Adipocyte (in vitro differentiated cells): ENCODE data around the gene ARL13A.
"Not testable (repeated sequence)": the region's sequence is repeated elsewhere in the genome, so short reads cannot be mapped to it uniquely, and the experiment has no call there.

Experiments used
- DNase-seq: peaks from one replicate; pipeline ENCODE4 v3.0.0-alpha.2; 2015; ENCODE audit warnings: low read depth
- H3K27me3 ChIP-seq: replicated peaks from 2 replicates; pipeline ENCODE4 v1.7.0; 2013; ENCODE audit warnings: mild to moderate bottlenecking, low read length, moderate library complexity; ENCODE audit not compliant: control insufficient read depth, insufficient read depth
- H3K36me3 ChIP-seq: 2 replicates; pipeline ENCODE4 v1.7.0; 2013; ENCODE audit warnings: low read length, mild to moderate bottlenecking, moderate library complexity; ENCODE audit not compliant: control insufficient read depth, insufficient read depth, severe bottlenecking
- H3K4me1 ChIP-seq: 2 replicates; pipeline ENCODE4 v1.7.0; 2013; ENCODE audit warnings: mild to moderate bottlenecking, low read length, moderate library complexity; ENCODE audit not compliant: control insufficient read depth, insufficient read depth
- H3K4me3 ChIP-seq: 2 replicates; pipeline ENCODE4 v1.7.0; 2013; ENCODE audit warnings: mild to moderate bottlenecking, low read length, moderate library complexity
- H3K9ac ChIP-seq: 2 replicates; pipeline ENCODE4 v1.7.0; 2013; ENCODE audit warnings: mild to moderate bottlenecking, low read length, moderate library complexity
- H3K9me3 ChIP-seq: 2 replicates; pipeline ENCODE4 v1.7.0; 2013; ENCODE audit warnings: mild to moderate bottlenecking, low read length, moderate library complexity; ENCODE audit not compliant: control insufficient read depth

ARL13A gene

DNA sequence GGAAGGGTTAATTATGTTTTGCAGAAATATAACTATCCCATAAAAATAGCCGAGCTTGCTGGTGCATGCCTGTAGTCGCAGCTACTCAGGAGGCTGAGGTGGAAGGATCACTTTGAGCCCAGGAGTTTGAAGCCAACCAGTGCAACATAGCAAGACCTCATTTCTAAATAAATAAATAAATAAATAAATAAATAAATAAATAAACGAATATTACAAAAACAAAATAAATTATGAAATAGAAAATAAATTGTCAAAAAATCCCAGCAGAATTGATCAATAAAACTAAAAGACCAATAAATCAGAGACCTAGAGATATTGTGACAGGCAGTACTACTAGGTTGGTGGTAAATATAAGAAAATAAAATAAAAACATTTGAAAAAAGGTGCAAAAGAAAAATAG is 6.7 kb upstream of the ARL13A start:
- Histone ChIP-seq H3K9ac (no peak overlapping the region), H3K4me3 (no peak overlapping the region), H3K27me3 (peaks cover 4% of the 10 kb centered on the region), H3K4me1 (peaks cover 7% of the 10 kb centered on the region), H3K9me3 (peaks cover 3% of the 10 kb centered on the region), H3K36me3 (no peaks in the 10 kb centered on the region)
- DNase-seq: no peak

DNA sequence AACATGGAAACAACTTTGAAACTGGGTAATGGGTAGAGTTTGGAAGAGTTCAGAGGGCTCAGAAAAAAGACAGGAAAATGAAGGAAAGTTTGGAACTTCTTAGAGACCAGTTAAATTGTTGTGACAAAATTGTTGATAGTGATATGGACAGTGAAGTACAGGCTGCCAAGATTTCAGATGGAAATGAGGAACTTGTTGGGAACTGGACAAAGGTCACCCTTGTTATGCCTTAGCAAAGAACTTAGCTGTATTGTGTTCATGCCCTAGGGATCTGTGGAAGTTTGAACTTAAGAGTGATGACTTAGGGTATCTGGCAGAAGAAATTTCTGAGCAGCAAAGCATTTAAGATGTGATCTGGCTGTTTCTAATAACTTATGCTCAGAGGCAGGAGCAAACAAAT is 5.1 kb upstream of the ARL13A start:
- H3K4me3 ChIP-seq: no peak overlapping the region
- no peak overlapping the region for H3K9ac ChIP-seq
- no peak for DNase-seq
- peaks cover 4% of the 10 kb centered on the region for H3K27me3 ChIP-seq
- H3K4me1 ChIP-seq: peaks cover 7% of the 10 kb centered on the region
- peaks cover 3% of the 10 kb centered on the region for H3K9me3 ChIP-seq
- H3K36me3 ChIP-seq: no peaks in the 10 kb centered on the region

DNA sequence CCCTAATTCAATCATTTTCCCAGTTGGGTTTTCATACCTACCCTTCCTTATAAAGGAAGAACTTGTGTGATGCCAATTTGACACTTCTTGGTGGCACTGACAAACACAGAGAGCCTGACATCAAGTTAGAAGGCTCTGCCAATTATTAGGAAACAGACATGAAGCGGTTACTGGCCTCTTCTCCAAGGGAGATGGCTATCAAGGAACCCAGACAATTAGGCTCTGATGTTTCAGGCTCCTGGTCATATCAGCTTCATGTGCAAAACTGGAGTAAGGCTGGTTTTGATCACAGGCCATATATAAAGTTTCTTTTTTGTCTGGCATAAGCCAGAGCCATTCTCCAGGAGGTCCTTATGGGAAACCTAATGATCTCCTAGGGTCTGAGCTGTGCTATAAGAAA is 428 bp downstream of the ARL13A start:
- no peak for DNase-seq
- peaks cover 3% of the 10 kb centered on the region for H3K27me3 ChIP-seq
- H3K4me1 ChIP-seq: no peaks in the 10 kb centered on the region
- peaks cover 3% of the 10 kb centered on the region for H3K9me3 ChIP-seq
- no peaks in the 10 kb centered on the region for H3K36me3 ChIP-seq
- H3K9ac ChIP-seq: no peak overlapping the region
- H3K4me3 ChIP-seq: no peak overlapping the region

DNA sequence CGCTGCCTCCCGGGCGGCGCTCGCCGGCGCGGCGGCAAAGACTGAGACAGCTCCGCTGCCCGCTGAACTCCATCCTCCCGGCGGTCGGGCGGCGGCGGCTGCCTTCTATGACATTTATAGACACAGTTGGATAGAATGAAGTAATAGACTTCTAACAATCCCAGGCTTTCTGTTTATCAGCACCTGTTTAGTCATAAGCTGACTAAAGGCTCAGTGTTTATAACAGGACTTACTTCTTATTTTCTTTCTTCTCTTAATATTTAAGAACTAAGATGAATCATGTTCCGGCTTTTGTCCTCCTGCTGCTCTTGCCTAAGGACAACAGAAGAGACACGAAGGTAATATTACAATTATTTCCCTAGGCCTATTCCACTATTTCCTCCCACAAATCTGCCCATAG is 3.9 kb downstream of the ARL13A start:
- no peak overlapping the region for H3K4me3 ChIP-seq
- no peaks in the 10 kb centered on the region for H3K4me1 ChIP-seq
- H3K9ac ChIP-seq: no peak overlapping the region
- DNase-seq: peak; percentile 10
- H3K9me3 ChIP-seq: peaks cover 4% of the 10 kb centered on the region
- no peaks in the 10 kb centered on the region for H3K27me3 ChIP-seq
- H3K36me3 ChIP-seq: no peaks in the 10 kb centered on the region

DNA sequence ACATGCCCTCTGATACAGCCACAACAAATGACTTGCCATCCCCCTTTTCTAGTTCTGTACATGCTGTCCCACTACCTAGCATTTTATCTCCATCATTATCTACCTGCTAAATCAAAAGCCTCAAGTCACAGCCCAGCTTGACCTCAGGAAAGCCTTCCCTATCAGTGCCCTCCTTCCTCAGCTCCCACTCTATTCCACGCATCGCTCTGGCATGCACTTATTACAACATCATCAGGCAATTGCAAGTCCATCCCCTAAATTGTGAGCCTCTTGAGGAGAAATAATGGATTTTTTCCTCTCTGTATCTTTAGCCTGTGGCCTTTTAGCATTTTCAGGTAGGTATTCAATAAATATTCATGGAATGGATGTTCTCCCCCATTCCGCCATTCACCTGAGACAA is 5.7 kb downstream of the ARL13A start:
- Histone ChIP-seq H3K9ac (no peak overlapping the region), H3K4me3 (no peak overlapping the region), H3K27me3 (no peaks in the 10 kb centered on the region), H3K9me3 (peaks cover 16% of the 10 kb centered on the region), H3K36me3 (no peaks in the 10 kb centered on the region), H3K4me1 (no peaks in the 10 kb centered on the region)
- DNase-seq: no peak

DNA sequence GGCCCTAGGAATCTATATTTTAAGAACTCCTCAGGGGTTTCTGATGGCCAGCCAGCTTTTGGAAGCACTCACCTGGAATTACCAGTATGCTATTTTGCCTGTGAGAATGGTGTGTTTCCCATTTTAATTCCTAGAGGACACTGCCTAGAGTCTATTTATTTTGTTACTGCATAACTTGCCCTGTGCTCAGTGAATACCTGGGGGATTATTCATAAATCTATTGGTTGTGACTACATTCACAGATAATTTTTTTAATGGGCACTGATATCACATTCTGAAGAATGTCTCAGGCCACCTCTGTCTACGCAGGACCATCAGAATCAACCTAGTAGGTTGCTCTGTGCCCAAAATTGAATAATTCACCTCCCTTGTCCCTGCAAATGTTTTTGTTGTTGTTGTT is 6.7 kb downstream of the ARL13A start:
- no peak for DNase-seq
- H3K36me3 ChIP-seq: no peaks in the 10 kb centered on the region
- H3K4me3 ChIP-seq: no peak overlapping the region
- H3K4me1 ChIP-seq: no peaks in the 10 kb centered on the region
- peaks cover 16% of the 10 kb centered on the region for H3K9me3 ChIP-seq
- no peaks in the 10 kb centered on the region for H3K27me3 ChIP-seq
- no peak overlapping the region for H3K9ac ChIP-seq

DNA sequence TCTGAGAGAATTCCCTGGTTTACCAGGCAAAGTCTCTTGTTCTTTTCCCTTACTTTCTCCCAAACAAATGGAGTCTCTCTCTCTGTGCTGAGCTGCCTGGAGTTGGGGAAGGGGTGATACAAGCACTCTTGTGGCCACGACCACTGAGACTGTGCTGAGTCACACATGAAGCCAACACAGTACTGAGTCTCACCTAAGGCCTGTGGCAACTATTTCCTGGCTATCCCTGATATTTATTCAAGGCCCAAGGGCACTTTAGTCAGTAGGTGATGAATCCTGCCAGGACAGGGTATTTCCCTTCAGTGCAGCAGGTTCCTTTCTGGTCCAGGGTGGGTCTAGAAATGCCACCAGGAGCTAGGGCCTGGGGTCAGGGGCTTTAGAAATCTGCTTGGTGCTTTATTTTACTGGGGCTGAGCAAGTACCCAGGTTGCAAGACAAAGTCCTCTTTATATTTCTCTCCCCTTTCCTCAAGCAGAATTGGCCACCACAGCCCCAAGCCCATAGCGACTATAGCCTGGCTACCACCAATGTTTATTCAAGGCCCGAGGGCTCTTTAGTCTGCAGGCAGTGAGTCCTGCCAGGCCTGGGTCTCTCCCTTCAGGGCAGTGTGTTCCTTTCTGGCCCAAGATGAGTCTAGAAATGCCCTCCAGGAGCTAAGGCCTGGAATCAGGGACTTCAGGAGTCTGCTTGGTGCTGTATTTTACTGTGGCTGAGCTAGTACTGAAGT is 10.5 kb downstream of the ARL13A start:
- no peaks in the 10 kb centered on the region for H3K36me3 ChIP-seq
- no peak overlapping the region for H3K4me3 ChIP-seq
- no peaks in the 10 kb centered on the region for H3K27me3 ChIP-seq
- H3K9ac ChIP-seq: no peak overlapping the region
- no peak for DNase-seq
- no peaks in the 10 kb centered on the region for H3K4me1 ChIP-seq
- H3K9me3 ChIP-seq: peaks cover 16% of the 10 kb centered on the region

DNA sequence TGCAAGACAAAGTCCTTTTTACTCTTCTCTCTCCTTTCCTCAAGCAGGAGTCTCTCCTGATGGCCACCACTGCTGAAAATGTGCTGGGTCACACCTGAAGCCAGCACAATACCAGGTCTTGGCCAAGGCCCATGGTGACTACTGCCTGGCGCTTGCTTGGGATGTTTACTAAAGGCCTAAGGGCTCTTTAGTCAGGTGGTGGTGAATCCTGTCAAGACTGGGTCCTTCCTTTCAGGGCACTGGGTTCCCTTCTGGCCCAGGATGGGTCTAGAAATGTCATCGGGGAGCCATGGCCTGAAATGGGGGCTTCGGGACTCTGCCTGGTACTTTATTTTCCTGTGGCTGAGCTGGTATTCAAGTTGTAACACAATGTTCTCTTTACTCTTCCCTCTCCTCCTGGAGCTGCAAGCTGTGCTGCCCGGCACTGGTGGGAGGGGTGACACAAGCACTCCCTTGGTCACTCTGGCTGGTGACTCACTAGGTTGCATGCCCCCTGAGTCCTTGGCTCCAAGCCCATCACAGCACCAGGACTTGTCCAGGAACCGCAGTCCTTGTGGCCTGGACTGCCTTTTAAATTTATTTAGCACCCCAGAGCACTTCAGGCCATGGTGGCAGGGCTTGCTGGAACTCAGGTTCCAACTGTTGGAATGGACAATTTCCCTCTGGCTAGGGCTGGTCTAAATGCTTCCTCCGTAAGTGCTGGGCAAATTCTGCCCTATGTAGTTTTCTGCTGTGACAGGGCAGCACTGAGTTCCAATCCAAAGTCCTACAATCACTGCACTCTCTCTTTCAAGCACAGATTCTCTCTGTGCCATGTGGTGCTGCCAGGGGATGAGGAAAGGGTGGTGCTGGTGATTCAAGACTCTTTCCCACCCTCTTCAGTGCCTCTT is 11.3 kb downstream of the ARL13A start:
- Histone ChIP-seq H3K9me3 (peaks cover 16% of the 10 kb centered on the region), H3K4me3 (no peak overlapping the region), H3K9ac (no peak overlapping the region), H3K27me3 (no peaks in the 10 kb centered on the region), H3K4me1 (no peaks in the 10 kb centered on the region), H3K36me3 (no peaks in the 10 kb centered on the region)
- DNase-seq: peak; percentile 56

DNA sequence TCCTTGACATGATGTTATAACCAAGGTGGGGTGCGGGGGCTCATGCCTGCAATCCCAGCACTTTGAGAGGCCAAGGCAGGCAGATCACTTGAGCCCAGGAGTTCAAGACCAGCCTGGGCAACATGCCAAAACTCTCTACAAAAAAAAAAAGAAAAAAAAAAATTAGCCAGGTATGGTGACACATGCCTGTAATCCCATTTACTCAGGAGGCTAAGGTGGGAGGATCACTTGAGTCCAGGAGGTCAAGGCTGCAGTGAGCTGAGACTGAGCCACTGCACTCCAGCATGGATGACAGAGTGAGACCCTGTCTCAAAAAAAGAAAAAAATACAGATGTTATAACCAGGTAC is 12.0 kb downstream of the ARL13A start:
- H3K36me3 ChIP-seq, H3K4me1 ChIP-seq, H3K9ac ChIP-seq, H3K4me3 ChIP-seq, DNase-seq, H3K27me3 ChIP-seq: not testable (repeated sequence)
- H3K9me3 ChIP-seq: peaks cover 16% of the 10 kb centered on the region

DNA sequence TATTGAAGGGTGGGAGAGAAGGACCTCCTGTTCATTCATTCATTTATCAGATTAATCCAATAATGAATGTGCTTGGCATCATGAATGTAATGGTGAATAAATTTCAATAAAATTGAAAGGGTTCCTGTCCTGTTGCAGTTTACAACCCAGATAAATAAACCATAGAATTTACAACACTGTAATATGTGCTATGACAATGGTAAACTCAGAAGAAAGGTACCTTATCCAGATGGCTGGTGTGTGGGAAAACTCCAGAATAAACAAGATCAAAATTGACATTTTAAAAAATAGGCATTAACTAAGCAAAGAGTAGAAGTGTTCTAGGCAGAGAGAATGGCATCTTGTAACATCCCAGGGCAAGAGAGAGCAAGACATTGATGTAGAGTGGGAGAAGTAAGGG is 15.3 kb downstream of the ARL13A start:
- H3K27me3 ChIP-seq: no peaks in the 10 kb centered on the region
- H3K9ac ChIP-seq: no peak overlapping the region
- H3K9me3 ChIP-seq: no peaks in the 10 kb centered on the region
- no peak overlapping the region for H3K4me3 ChIP-seq
- no peaks in the 10 kb centered on the region for H3K36me3 ChIP-seq
- no peaks in the 10 kb centered on the region for H3K4me1 ChIP-seq
- DNase-seq: no peak

DNA sequence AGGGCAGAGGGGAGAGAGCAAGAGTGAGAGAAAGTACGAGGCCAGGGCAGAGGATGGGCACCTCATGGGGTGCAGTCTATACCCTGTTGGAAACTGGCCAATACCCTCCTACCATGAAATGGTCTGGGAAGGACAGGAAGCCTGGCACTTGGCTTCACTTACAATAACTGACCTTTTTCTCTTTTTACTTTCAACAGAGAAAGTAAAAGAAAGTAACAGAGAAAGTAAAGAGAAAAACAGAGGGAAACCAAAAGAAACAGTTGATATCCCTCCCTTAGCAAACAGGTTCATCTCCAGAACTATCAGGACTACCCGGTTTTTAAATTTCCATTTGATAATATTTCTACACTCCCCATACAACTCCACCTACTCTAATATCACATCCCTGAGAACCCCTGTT is 20.6 kb downstream of the ARL13A start:
- Histone ChIP-seq H3K9ac (no peak overlapping the region), H3K4me1 (no peaks in the 10 kb centered on the region), H3K27me3 (no peaks in the 10 kb centered on the region), H3K9me3 (no peaks in the 10 kb centered on the region), H3K4me3 (no peak overlapping the region), H3K36me3 (no peaks in the 10 kb centered on the region)
- no peak for DNase-seq
